HG02970 (cell line): ENCODE data around the gene WRNIP1.

ENCODE experiments used
- ATAC-seq: cut with Tn5 transposase; IDR thresholded peaks from one replicate; pipeline ENCODE4 v1.9.1; 2021; ENCODE audit warnings: mild to moderate bottlenecking, moderate library complexity, moderate number of reproducible peaks; ENCODE audit not compliant: unreplicated experiment, low FRiP score

The WRNIP1 gene

GRCh38 chr6:2765166-2765895 lies at the start of gene WRNIP1:
TSS of gene WRNIP1 (plus strand) at chr6:2765393. CDS start at chr6:2765623, 230 bp downstream.
- peak; percentile 86 for ATAC-seq

GRCh38 chr6:2715737-2716136 lies 49.5 kb upstream of the WRNIP1 start:
- ATAC-seq, result no peak

- no peak for ATAC-seq
Observed at GRCh38 chr6:2716936-2717700, 48.1 kb upstream of the WRNIP1 start.

- no peak for ATAC-seq
Observed at GRCh38 chr6:2718334-2719092, 46.7 kb upstream of the WRNIP1 start.

GRCh38 chr6:2719093-2719455 lies 46.1 kb upstream of the WRNIP1 start:
- no peak for ATAC-seq

- ATAC-seq, result no peak
Observed at GRCh38 chr6:2721219-2721618, 44.0 kb upstream of the WRNIP1 start.

- ATAC-seq, result no peak
Observed at GRCh38 chr6:2725364-2725988, 39.7 kb upstream of the WRNIP1 start.

GRCh38 chr6:2725999-2726567 lies 39.1 kb upstream of the WRNIP1 start:
- no peak for ATAC-seq

GRCh38 chr6:2729921-2730320 lies 35.3 kb upstream of the WRNIP1 start:
- no peak for ATAC-seq

GRCh38 chr6:2730353-2731107 lies 34.7 kb upstream of the WRNIP1 start:
- no peak for ATAC-seq

GRCh38 chr6:2731281-2731909 lies 33.8 kb upstream of the WRNIP1 start:
- ATAC-seq, result no peak

- no peak for ATAC-seq
Observed at GRCh38 chr6:2732503-2733089, 32.6 kb upstream of the WRNIP1 start.

GRCh38 chr6:2733324-2733723 lies 31.9 kb upstream of the WRNIP1 start:
- peak; percentile 71 for ATAC-seq

- no peak for ATAC-seq
Observed at GRCh38 chr6:2733736-2734480, 31.3 kb upstream of the WRNIP1 start.

- ATAC-seq, result no peak
Observed at GRCh38 chr6:2734488-2735166, 30.6 kb upstream of the WRNIP1 start.

GRCh38 chr6:2737885-2738284 lies 27.3 kb upstream of the WRNIP1 start:
- no peak for ATAC-seq

GRCh38 chr6:2738373-2738979 lies 26.7 kb upstream of the WRNIP1 start:
- no peak for ATAC-seq
